Stimulated activated CD8-positive, alpha-beta memory T cell treated with anti-CD3 and anti-CD28 coated beads, Interleukin-7, amount 100 ng/mL, for 48 hours (primary cell): ENCODE data around the gene FLYWCH1.

Source experiments
- DNase-seq, 2 donors: peaks; one replicate each; pipeline ENCODE4 v3.0.0-alpha.2; 2020; ENCODE audit warnings: low read depth in 1 of 2; ENCODE audit errors: extremely low read depth in 1 of 2

FLYWCH1 gene

DNA sequence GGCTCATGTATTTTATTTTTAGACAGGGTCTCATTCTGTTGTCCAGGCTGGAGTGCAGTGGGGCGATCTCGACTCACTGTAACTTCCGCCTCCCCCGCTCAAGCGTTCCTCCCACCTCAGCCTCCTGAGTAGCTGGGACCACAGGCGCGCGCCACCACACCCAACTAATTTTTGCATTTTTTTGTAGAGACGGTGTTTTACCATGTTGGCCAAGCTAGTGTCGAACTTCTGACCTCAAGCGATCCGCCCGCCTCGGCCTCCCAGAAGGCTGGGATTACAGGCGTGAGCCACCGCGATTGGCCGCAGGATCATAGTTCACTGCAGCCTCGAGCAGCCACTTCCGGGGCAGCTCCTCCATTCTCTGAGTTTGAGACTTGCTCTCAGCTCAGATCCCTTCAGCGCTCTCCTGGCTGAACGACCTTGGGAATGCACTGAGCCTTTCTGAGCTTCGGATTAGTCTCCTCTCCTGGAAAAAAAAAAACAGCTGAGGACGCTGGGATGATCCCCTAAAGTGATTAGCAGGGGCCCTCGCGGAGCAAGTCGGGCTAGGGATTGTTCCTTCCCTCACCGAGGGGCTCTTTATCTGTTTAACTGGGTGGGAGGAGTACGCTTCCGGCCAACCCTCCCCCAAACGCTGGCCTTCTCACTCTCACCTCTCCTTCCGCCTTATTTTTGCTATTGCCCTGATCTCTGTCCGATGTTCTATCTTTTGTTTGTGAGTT lies 69.6 kb downstream of the FLYWCH1 start:
- DNase-seq: no peak

DNA sequence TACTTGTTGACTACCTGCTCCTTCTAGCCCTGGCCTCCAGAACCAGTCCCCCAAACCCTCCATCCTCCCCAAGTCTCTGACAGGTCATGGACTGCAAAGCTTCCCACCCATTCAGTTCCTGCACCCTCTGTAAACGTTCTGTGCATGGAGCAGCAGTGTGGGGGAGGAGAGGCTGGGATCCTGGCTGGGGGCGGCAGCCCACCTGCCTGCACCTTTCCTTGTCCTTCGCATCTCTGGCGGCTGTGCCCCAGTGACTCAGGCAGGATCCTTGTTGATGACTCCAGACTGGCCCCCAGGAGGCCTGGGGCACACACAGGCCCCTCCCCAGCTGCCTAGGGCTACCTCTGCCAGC lies 70.1 kb downstream of the FLYWCH1 start:
- no peak for DNase-seq

DNA sequence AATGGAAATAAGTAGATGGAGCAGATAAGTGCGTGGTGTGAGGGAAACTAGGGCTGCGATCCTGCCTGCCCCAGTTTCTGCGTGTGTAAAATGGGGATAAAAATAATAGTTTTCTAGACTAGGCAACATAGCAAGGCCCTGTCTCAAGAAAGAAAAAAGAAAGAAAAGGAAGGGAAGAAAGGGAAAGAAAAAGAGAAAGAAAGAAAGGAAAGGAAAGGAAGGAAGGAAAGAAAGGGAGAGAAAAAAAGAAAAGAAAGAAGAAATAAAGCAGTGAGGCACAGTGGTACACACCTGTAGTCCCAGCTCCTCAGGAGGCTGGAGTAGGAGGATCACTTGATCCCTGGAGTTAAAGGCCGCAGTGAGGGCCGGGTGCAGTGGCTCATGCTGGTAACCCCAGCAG lies 70.7 kb downstream of the FLYWCH1 start:
- no peak for DNase-seq

DNA sequence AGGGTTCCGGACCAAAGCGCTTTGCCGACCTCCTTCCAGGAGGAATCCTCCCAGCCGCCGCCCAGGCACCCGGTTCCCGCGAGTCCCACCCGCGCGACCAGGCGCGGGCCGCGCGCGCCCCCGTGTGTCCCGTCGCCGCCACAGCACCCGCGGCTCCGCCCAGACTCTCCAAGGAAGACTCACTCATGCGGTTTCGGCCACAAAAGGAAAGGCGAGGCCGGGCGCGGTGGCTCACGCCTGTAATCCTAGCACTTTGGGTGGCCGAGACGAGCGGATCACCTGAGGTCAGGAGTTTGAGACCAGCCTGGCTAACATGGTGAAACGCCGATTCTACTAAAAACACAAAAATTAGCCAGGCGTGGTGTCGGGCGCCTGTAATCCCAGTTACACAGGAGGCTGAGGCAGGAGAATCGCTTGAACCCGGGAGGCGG lies 72.0 kb downstream of the FLYWCH1 start:
- DNase-seq: peak; percentile 53 to 61

DNA sequence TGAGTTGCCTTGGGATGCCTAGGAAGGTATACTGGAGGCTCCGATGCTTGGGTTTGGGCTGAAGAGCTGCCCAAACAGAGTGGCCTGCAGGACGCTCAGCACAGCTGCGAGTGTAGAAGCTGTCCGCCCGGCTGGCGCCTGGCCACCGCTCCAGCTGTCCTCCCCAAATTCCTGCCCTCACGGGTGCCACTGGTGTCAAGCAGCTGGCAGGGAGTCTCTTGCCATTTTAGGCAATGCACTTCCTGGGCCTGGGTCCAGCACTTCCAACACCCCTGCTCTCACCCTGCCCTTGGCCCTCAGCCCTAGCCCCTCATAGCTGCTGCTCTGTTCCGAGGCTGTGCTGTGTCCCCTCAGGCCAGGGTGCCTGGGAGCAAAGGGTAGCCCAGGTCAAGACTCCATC lies 73.7 kb downstream of the FLYWCH1 start:
- no peak for DNase-seq

DNA sequence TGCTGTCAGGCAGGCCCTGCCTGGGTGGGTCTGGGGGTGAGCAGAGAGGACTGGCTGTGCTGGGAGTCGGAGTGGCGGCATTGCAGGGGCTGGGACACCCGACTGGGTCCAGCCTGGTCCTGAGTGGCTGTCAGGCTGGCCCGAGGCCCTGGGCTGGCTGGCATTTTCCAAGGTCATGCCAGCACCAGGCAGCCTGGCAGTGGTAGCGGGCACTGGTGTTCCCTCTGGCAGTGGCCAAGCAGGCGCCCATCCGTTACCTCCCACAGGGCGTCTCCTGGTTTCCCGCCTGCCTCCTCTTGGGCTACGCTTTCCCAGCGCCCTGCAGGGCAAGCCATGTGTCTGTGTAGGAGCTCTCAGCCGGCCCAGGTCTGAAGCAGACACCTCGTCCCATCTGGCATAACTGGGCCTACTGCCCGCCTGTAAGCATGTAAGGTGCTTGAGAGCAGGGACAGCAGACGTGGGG lies 74.2 kb downstream of the FLYWCH1 start:
- no peak for DNase-seq

DNA sequence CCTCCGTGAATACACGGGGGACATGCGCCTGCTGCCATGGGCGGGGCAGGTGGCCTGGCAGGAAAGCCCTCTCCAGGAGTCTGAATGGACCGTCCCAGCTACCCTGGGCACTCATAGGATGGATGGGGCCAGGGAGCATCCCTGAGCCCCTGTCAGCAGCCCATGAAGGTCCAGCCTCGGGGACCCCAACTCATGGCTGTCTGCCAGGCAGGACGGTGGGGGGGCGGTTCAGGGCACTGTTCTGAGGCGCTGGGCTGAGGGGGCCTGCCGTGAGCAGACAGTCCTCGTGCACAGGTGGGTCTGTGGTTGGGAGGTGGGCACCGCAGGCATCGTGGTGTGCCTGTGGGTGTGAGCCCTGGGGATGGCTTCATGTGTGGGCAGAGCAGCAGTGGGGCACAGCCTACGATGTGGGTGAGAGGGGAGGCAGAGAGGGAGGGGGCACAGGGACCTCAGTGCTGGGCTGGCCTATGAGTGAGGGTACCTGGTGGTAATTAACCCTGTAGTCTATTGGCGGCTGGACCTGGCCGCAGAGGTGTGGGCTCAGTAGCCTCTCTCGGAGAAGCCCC lies 75.0 kb downstream of the FLYWCH1 start:
- no peak for DNase-seq

DNA sequence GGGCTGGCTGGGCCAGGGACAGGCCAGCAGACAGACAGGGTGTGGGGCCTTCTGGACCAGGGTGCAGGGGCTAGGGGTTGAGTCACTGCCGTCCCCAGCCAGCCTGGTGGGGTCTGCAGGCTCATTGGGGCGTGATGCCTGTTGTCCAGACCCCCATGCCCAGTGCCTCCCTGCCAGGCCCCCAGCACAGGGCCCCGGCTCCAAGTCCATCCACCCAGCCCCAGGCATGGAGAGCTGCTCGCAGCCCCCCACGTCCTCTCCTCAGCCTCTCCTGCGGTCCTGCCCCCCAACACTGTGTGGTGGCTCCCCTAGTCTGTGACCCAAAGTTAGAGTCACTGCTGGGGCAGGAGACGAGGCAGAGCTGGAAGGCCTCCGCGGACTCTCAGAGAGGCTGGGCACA lies 75.6 kb downstream of the FLYWCH1 start:
- no peak for DNase-seq

DNA sequence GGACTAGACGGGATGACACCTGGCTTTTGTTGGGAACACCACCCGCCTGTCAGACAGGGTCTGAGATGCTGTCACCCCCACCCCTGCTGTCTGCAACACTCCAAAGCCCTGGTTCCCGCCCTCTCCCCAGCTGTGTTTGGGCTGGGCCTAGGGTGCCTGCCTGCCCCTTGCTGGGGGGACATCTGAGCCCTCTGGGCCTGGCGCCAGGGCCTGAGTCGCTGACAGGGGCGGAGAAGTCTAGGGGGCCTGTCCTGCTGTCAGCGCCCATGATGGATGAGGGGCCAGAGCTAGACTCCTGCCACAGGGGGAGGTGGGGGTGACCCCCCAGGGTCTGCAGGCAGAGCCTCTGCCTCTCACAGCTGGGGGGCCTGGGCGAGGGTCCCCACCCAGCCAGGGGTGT lies 76.1 kb downstream of the FLYWCH1 start:
- DNase-seq: no peak

DNA sequence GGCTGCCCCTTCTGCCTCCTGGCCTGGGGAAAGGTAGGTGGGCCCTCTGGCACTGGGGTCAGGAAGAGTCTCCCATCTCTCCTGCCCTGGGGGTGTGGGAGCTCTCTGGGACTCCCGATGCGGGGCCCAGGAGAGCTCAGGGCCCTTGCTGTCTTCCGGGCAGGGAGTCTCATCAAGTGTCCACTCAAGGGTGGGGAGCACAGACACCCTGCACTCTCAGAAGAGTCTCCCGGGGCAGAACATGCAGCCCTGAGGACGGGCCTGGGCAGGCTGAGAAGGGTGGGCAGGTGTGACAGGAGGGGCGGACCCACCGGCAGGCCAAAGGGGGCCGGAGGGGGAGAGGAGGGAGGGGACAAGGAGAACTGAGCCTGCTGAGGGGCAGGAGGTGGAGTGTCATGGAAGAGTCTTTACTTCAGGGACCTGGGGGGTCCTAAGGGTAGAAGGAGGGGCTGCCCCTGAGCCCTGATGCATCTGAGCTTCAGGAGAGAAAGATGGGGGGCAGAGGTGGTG lies 76.9 kb downstream of the FLYWCH1 start:
- no peak for DNase-seq

DNA sequence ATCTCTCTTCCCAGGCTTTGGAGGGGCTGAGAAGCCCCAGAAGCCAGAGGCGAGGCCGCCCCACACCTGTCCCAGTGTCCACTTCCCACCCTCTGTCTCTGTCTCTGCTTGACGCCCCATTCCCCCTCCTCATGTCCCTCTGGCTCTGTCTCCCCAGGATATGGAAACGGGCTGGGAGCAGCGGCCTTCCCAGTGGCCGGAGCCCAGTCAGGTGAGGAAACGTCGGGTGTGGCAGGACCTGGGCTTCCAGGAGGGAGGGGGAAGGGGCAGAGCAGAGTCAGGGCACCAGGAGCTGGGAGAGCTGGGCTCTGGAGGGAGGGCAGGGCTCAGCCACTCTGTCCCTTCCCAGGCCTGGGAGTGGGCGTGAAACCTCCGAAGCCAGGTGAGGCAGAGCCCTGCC lies 79.2 kb downstream of the FLYWCH1 start:
- DNase-seq: no peak

DNA sequence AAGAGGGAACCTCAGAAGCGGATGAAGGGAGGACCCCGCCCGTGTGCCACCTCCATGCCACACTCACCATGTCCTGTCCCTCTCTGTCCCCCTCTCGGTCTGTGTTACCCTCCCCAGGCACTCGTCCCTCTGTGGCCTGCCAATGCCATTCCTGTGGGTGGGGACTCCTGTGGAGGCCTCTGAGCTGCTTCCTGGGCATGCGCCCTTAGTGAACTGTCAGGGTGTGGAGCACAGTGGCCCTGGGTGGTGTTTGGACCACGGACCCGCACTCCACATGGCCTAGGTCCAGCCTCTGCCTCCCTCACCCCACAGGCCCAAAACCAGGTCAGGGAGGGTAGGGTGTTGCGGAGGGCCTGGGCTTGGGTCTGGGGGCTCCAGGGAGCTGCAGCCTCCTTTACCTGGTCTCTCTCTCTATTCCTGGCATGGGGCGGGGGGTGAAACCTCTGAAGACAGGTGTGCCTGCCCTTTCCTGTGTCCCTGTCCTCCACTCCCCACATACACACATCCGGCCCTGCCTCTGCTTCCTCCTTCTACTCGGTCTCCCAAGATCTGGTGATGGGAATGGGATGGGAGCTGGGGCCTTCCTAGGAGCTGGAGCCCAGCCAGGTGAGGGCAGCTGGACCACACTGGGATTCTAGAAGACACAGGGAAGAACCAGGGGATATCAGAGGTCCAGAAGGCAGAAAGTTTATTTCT lies 80.0 kb downstream of the FLYWCH1 start:
- no peak for DNase-seq

DNA sequence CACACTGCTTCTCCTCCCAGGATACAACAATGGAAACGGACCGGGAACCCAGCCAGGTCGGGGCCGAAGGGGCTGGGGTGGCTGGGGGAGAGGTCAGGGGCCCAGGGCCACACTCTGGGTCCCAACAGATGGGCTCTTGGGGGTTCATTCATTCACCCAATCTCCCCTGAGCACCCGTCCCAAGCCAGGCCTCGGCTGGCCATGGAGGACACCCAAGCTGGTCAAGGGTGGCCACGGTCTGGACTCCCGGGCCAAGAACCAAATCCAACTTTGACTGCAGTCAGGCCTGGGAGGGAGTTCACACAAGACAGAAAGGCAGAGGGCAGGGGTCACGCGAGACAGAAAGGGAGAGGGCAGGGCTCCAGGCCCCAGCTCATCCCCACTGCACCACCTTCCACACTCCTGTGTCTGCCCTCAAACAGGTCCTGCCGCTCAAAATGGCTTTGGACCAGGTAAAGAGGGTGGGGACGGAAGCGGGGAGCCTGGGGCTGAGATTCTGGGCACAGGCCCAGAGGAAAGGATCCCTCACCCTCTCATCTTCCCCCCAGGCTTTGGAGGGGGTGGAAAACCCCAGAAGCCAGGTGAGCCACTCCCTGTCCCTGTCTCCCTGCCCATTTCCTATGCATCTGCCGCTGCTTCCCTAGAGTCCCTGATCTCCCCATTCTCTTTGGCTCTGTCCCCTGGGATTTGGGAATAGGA lies 80.8 kb downstream of the FLYWCH1 start:
- DNase-seq: no peak

DNA sequence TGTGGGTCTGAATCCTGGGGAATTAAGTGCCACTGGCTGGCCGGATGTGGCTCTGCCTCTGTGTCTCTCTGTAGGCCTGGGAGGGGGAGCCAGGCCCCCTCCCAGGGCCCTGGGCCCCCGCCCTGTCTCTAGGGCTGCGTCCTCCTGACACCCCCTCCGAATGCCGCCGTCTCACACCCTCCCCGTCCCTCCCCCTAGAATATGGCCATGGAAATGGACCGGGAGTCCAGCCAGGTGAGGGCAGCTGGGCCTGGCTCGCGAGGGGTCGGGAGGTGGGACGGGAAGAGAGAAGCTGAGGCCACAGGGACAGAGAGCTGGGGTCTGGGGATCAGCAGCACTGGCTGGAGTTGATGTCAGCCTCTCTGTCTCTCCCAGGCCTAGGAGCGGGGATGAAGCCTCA lies 84.6 kb downstream of the FLYWCH1 start:
- DNase-seq: no peak

DNA sequence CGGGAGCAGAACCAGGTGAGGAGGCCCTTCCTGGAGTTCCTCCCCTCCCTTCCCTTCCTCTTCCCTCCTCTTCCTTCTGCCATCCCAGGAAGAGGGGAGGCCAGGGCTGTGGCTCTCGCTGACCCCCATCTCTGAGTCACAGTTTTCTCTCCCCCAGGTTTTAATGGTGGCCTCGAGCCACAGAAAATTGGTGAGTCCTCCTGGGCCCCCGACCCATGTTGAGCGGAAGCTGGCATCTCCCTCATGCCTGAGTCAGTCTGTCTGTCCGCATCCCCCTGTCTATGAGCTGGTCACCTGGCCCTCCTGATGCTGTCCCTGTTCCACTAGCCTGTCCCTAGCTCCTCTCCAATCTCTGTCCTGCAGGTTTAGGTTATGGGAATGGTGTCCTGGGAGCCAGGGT lies 88.2 kb downstream of the FLYWCH1 start:
- no peak for DNase-seq

DNA sequence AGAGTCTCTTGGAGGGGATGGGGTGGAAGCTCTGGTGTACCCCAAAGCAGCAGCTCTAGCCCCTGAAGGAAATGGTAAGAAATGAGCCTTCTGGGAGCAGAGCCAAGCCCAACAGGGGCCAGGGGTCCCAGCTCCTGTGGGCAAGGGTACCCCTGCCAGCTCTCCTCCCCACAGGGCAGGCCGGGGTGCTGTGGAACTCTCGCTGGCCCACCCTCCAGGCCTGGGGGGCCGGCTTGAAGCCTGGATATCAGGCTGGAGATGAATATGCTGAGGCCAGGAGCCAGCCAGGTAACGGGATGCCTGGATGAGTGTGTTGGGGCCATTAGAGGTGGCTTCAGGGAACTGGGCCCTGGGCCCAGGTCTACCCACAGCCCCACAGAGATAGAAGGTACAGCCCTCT lies 88.8 kb downstream of the FLYWCH1 start:
- DNase-seq: no peak
